Parathyroid adenoma (tissue), 2 donors: ENCODE measurements around the gene MRGPRG.

ENCODE experiments used
- H2AFZ ChIP-seq: fragments of 300-600 bp; sonication (generic); one replicate; pipeline ENCODE4 v1.7.0; 2017; ENCODE audit warnings: antibody characterized with exemption, mild to moderate bottlenecking
- H3K27ac ChIP-seq: fragments of 300-600 bp; sonication (generic); one replicate; pipeline ENCODE4 v1.7.0; 2017
- H3K27me3 ChIP-seq: fragments of 300-600 bp; sonication (generic); one replicate; pipeline ENCODE4 v1.7.0; 2017; ENCODE audit warnings: low read length; ENCODE audit not compliant: control insufficient read depth, insufficient read depth
- H3K36me3 ChIP-seq: fragments of 300-600 bp; sonication (generic); one replicate; pipeline ENCODE4 v1.7.0; 2017; ENCODE audit warnings: low read length; ENCODE audit not compliant: control insufficient read depth, insufficient read depth
- H3K4me1 ChIP-seq: fragments of 300-600 bp; sonication (generic); one replicate; pipeline ENCODE4 v1.7.0; 2017; ENCODE audit warnings: control low read depth
- H3K4me2 ChIP-seq: fragments of 300-600 bp; sonication (generic); one replicate; pipeline ENCODE4 v1.7.0; 2017; ENCODE audit warnings: low read length
- H3K4me3 ChIP-seq: fragments of 300-600 bp; sonication (generic); one replicate; pipeline ENCODE4 v1.7.0; 2017; ENCODE audit warnings: low read depth, low read length
- H3K79me2 ChIP-seq: fragments of 300-600 bp; sonication (generic); one replicate; pipeline ENCODE4 v1.7.0; 2017; ENCODE audit warnings: control low read depth
- H3K9ac ChIP-seq: fragments of 300-600 bp; sonication (generic); one replicate; pipeline ENCODE4 v1.7.0; 2017; ENCODE audit warnings: mild to moderate bottlenecking
- H3K9me3 ChIP-seq: fragments of 300-600 bp; sonication (generic); one replicate; pipeline ENCODE4 v1.7.0; 2017; ENCODE audit warnings: low read length; ENCODE audit not compliant: control insufficient read depth
- TF ChIP-seq, protein P1 (sequence below): fragments of 300-600 bp; sonication (generic); IDR thresholded peaks from one replicate; pipeline ENCODE4 v1.7.0; 2017; ENCODE audit warnings: antibody characterized with exemption, mild to moderate bottlenecking
- donor health status: primary hyperparathyroidism.

The MRGPRG gene

DNA sequence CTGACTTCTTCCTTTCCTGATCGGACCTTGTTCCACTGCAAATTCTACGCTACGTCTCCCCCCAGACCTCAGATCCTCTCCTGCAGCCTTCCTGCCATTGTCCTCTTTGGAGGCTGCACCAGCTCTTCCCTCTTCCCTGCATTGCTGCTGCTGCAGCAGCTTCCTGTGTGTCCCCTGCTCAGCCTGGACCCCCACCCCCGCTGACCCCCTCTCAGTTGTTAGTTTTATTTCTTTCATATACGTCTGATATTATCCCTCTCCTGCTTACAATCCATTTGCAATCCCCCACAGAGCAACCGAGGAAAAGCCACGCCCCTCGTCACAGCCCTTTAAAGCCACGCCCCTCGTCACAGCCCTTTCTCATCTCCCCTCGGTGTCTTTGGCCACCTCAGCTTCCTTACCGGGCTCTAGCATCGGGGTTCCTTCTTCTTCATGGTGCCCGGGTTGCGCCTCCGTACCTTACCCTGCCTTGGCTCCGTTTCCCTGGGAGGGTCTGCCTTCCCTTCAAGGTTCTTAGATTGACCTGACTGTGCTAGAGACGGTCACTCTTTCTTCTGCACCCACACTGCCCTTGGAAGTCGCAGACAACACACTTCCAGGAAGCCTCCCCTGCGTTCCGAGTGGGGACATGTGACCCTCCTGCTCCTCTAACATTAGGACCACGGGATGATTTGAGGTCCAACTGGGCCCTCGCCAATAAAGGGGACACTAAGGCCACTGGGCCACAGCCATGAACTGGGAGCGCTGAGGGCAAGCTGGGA, 4.8 kb downstream of the MRGPRG start:
- H2AFZ ChIP-seq: no peak overlapping the region
- H3K9ac ChIP-seq: no peak overlapping the region

GRCh38 chr11:3208272-3208671, 10.3 kb downstream of the MRGPRG start:
- no peaks in the 10 kb centered on the region for H3K9me3 ChIP-seq
- TF ChIP-seq, protein P1, sequence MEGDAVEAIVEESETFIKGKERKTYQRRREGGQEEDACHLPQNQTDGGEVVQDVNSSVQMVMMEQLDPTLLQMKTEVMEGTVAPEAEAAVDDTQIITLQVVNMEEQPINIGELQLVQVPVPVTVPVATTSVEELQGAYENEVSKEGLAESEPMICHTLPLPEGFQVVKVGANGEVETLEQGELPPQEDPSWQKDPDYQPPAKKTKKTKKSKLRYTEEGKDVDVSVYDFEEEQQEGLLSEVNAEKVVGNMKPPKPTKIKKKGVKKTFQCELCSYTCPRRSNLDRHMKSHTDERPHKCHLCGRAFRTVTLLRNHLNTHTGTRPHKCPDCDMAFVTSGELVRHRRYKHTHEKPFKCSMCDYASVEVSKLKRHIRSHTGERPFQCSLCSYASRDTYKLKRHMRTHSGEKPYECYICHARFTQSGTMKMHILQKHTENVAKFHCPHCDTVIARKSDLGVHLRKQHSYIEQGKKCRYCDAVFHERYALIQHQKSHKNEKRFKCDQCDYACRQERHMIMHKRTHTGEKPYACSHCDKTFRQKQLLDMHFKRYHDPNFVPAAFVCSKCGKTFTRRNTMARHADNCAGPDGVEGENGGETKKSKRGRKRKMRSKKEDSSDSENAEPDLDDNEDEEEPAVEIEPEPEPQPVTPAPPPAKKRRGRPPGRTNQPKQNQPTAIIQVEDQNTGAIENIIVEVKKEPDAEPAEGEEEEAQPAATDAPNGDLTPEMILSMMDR: no peak
- no peak overlapping the region for H3K9ac ChIP-seq
- H3K4me2 ChIP-seq: no peak overlapping the region
- no peaks in the 10 kb centered on the region for H3K36me3 ChIP-seq
- no peaks in the 10 kb centered on the region for H3K27me3 ChIP-seq
- no peaks in the 10 kb centered on the region for H3K79me2 ChIP-seq
- H3K4me1 ChIP-seq: no peaks in the 10 kb centered on the region
- no peak overlapping the region for H3K27ac ChIP-seq
- H3K4me3 ChIP-seq: no peak overlapping the region
- H2AFZ ChIP-seq: no peak overlapping the region

More for the DNA sequence above, 4.8 kb downstream of the MRGPRG start:
- no peaks in the 10 kb centered on the region for H3K79me2 ChIP-seq
- no peak overlapping the region for H3K27ac ChIP-seq
- TF ChIP-seq, protein P1: no peak
- H3K9me3 ChIP-seq: no peaks in the 10 kb centered on the region
- H3K27me3 ChIP-seq: no peaks in the 10 kb centered on the region
- no peak overlapping the region for H3K4me3 ChIP-seq
- H3K4me1 ChIP-seq: no peaks in the 10 kb centered on the region
- no peak overlapping the region for H3K4me2 ChIP-seq
- no peaks in the 10 kb centered on the region for H3K36me3 ChIP-seq

- H3K9ac ChIP-seq: no peak overlapping the region
- H3K27ac ChIP-seq: no peak overlapping the region
- TF ChIP-seq, protein P1: no peak
- no peaks in the 10 kb centered on the region for H3K27me3 ChIP-seq
- no peaks in the 10 kb centered on the region for H3K9me3 ChIP-seq
- H2AFZ ChIP-seq: no peak overlapping the region
- H3K4me2 ChIP-seq: no peak overlapping the region
- H3K79me2 ChIP-seq: no peaks in the 10 kb centered on the region
- H3K36me3 ChIP-seq: no peaks in the 10 kb centered on the region
- H3K4me3 ChIP-seq: no peak overlapping the region
- H3K4me1 ChIP-seq: no peaks in the 10 kb centered on the region
Observed at GRCh38 chr11:3207526-3208189, 11.0 kb downstream of the MRGPRG start.

DNA sequence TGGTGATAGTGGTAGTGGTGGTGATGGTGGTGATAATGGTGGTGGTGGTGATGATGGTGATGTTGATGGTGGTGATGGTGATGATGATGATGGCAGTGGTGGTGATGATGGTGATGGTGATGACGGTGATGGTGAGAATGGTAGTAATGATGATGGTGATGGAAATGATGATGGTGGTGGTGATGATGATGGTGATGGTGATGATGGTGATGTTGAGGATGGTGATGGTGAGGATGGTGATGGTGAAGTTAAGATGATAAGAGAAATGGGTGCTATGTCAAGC, 11.8 kb downstream of the MRGPRG start:
- Histone ChIP-seq H3K9me3 (no peaks in the 10 kb centered on the region), H3K27ac (no peak overlapping the region), H3K36me3 (no peaks in the 10 kb centered on the region), H3K79me2 (no peaks in the 10 kb centered on the region), H3K4me1 (no peaks in the 10 kb centered on the region), H2AFZ (no peak overlapping the region), H3K4me3 (no peak overlapping the region), H3K9ac (no peak overlapping the region), H3K27me3 (no peaks in the 10 kb centered on the region), H3K4me2 (no peak overlapping the region)
- TF ChIP-seq, protein P1: no peak
